ENCODE results near the gene LVRN.

The LVRN gene

DNA sequence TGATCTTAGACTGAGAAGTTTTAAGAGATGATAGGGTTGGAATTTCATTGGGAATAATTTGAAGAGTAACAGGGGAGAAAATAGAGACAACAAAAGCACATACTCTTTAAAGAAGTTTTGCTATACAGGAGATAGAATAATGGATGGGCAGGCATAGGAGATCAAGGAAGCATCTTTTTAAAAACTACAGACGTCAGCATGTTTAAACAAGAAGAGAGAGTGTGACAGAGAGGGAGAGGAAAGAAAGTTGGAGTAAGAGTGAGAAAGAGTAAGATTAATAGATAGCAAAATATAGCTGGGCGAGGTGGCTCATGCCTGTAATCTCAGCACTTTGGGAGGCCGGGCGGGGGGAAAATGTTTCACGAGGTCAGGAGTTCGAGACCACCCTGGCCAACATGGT lies 5.3 kb upstream of the LVRN start:
- DNase-seq = no peak

DNA sequence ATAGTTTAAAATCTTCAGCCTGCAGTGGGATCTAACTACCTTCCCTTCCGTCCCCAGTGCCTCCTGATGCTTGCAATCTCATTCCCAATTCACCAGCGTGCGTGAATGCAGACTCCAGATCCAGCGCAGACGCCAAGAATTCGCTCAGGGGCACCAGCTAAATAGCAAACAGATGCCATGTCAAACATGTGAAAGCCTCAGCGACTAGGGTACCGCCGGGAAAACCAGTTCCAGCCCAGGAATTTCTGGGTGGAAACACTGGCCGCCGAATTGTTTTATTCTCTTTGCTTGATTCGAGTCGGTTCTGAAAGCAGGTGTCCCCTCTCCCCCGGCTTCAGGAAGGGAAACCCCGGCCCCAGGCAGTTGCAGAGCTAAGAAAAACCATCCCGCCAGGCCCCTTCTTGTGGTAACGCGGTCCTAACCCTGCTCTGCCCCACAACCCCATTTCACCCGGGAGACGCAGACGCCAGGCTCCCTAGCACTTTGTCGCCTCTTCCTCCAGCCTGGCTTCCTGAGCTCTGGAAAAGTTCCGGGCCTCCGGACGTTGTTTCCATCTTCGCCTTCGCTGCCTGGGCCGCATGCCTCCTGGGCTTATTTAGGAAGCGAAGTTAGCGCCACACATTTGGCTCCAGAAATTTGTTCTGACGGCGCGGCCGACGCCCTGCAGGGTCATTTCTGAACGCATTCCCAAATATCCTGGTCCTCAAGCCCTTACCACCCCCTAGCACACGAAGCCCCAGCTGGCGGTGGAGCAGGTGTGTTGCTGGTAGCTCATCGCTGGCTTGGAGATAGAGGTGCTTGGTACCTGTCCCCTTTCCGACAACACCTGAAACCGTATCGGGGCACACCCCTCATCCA lies 665 bp upstream of the LVRN start:
- peak; percentile 38 for DNase-seq

DNA sequence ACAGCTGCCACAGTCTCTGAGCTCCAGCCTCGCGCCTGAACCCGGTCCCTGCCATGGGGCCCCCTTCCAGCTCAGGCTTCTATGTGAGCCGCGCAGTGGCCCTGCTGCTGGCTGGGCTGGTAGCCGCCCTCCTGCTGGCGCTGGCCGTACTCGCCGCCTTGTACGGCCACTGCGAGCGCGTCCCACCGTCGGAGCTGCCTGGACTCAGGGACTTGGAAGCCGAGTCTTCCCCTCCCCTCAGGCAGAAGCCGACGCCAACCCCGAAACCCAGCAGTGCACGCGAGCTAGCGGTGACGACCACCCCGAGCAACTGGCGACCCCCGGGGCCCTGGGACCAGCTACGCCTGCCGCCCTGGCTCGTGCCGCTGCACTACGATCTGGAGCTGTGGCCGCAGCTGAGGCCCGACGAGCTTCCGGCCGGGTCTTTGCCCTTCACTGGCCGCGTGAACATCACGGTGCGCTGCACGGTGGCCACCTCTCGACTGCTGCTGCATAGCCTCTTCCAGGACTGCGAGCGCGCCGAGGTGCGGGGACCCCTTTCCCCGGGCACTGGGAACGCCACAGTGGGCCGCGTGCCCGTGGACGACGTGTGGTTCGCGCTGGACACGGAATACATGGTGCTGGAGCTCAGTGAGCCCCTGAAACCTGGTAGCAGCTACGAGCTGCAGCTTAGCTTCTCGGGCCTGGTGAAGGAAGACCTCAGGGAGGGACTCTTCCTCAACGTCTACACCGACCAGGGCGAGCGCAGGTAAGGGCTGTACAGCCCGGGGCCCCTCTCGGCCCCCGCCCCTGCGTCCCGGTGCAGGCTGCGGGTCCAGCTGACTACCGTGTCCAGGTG lies 509 bp downstream of the LVRN start:
- no peak for DNase-seq

DNA sequence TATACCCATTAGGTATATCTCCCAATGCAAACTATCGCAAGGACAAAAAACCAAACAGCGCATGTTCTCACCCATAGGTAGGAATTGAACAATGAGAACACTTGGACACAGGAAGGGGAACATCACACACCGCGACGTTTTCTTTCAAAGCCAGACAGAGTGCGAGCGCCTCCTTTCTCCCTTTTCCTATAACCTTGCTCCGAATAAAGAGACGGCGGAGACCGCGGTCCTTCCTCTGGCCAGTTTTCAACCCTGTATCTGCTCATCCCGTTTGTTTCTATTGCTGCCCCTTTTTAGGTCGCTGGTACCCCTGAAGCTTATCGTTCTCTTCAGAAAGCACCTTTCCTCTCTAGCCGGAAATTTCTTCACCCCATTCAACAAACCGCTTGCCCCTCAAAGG lies 1.3 kb downstream of the LVRN start:
- DNase-seq = no peak

DNA sequence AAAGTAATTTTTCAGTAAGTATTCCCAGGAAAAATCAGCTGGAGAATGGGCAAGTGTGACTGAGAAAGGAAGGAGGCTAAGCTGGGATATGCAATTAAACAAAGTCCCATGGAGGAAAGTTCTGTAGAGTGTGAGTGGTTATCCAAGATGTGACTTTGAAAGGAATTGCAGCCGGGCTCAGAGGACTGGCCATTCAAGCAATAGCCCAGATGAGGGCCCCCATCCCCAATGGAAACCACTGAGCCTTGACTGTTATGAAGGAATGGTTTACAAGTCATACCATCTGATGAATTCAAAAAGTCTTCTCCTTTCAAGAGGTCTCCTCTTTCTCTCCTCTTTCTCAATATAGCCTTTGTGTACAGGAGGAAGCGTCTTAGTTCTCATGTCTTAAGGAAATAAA lies 6.5 kb downstream of the LVRN start:
- DNase-seq = no peak

DNA sequence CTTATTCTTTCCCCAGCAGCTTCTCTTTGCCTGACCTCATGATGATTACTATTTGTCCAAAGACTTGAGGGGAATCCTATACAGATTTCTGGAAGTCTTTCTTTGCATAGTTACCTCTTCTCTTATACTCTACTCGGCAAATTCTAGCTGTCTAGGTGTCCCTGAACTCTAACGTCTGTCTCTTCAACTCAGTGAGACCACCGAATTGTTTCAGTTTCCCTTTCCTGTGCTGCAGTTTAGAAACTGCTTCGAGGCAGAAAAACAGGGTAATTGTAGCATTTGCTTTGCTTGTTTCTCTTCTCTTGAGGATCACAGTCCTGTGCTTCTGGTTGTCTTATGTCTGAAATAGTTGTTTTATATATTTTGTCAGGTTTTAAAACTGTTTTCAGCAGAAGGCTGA lies 14.8 kb downstream of the LVRN start:
- no peak for DNase-seq

DNA sequence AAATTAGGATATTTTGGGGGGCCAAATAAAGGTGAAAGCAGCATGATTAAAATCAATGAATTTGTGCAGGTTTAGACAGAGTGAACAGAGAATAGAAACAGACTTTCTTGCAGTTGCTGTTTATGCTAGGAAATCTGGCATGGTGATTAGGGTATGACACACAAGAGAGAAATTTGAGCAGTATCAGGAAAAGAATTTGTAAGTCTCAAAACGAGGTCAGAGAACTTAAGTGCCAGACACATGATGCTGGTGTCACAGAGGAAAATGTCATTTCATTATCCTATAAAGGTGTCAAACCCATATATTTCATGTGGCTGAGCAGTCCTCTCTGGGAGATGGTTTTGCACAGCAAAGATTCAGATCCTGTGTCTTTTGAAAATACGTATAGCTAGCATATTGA lies 15.7 kb downstream of the LVRN start:
- DNase-seq = peak; percentile 78

DNA sequence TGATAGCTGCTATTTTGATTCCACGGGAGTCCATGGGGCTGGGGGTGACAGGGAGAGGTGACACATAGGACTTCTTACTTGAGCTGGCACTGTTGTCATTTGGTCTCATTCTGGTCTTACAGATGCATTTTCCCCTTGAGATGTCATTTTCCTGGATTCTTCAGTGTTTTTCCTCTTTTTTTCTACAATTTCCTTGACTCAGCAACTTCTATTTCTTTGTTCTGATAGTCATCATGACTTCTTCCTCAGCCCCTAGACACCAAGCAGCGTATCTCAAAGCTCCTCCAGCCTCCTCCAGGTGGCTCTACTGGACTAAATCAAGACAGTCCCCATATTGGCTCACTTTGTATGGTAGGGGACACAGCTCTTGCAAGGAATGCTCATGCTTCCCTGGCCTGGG lies 16.5 kb downstream of the LVRN start:
- DNase-seq = no peak

DNA sequence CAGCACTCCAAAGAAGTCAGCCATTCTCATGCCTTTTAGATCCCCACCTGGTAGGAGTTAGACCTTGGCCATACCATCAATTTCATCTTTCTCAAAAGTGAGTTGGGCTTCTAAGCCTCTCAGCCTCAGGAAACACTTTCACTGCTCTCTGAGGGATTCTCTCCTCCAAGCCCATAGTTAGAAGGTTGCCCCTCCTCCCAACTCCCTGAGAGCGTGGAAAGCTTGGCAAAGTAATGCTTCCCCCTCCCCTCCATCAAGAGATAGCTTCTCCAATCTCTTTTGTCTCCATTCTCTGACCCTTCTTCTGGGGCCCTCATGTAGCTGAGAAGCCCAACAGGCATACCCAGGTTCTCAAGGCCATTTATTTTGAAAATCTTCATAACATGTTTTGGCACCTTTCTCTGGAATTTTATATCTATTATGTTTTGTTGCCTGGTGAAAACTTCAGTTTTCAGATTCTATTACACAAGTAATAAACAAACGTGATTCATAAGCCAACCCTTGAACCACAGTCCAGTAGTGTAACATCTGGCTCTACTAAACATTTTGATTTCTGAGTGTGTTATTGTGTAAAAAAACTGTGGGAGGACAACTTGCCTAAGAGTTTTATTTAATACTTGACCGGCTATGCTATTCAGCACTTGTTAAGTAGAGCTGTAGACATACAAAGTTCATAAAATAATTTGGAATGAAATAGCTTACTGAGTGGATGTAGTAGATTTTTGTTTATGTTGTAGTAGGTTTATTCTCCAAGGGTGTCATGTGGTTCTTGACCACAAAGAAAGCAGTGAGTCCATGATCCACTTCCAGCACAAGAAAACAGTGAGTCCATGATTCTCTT lies 17.1 kb downstream of the LVRN start:
- DNase-seq = peak; percentile 28

DNA sequence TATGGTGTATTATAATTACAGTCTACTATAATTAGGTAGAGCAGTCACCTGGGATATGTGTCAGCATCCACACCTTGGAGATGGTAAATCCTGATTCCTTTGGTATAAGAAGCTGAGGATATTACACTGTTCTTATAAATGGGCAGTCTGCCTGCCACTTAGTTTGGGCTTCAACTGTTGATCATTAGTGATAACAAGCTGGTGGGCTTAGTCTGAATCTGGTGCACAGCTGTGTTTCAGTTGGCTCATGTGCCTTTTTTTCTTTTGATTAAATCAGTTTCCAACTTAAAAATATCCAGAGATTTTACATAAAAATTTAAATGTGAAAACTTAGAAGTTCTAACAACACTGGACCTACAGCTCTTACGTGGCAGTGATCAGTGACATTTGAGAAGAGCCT lies 21.2 kb downstream of the LVRN start:
- no peak for DNase-seq

DNA sequence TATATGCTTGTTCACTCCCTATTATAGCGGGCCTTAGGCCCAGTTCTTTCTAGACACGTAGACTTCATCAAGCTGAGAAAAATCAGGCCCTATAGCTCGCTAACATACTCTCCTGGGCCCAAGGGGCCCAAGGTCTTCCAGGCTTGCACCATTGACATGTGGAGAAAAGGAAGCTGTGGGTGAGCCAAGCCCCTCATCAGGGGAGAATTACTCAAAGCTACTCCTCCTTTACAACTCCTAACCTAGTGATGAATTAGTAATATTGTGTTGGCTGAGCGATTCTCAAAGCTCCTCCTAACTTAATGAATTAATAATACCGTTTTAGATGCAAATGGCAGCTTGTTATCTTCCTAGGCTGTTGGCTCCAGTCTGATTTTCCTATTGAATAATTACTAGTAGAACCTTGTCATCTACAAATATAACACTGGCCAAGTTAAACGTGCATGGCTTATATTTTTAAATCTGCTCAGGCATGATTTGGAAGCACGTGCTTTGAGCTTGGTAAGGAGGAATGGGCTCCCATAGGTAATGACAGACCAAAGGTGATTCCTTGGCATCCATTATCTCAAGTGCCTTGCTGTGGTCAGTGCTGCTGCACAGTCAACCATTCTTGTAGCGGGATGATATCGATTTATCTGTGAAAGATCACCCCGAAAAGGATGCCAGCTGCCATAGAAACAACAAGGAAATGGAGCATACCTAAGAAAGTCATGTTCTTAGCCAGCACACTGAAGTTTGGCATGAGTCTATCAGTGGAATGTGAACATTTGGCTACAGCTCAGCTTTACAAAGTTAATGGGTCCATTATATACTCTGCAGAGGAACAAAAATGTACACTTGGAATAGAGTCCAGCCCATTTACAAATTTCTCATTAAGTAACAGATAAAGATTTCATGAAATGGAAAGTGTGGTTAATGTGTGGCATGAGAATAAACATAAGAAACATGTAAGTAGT lies 23.8 kb downstream of the LVRN start:
- peak; percentile 69 for DNase-seq

DNA sequence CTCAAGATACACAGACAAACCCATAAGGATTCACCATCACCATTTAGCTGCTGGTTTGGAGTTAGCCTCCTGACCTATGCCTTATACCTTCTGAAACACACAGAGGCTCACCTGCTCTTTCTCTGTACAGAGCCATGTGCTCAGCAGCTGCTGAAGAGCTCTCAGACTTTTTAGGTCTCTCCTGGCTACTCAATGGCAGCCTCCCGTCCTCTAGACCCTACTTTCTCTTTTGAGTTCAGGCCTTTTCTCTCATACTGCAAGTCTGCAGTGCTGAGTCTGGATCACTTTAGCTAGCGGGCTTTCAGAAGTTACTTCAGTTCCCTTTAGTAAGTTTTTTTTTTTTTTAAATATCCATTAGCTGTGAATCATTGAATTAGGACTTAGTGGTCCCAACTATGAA lies 25.7 kb downstream of the LVRN start:
- no peak for DNase-seq

DNA sequence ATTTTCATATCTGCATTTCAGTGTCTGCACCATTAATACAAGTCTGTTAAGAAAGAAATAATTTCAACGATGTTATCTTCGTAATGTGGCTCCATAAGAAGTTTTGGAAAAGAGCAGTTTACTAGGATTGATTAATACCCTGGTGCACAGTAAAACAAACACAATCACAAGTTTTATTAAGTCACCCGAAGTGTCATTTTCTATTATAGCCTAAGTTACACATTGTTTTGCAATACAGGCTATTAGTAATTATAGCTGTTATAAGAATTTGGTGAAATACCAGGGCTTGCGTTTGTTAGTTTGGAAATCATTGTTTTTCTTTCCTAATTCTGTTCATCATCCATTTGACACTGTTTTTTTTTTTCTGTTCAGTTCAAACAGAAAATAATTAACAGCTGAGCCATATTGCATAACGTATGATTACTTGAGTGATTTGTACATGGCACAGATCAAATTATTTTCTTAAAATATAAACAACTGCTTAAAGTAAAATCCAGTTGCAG lies 30.6 kb downstream of the LVRN start:
- no peak for DNase-seq

DNA sequence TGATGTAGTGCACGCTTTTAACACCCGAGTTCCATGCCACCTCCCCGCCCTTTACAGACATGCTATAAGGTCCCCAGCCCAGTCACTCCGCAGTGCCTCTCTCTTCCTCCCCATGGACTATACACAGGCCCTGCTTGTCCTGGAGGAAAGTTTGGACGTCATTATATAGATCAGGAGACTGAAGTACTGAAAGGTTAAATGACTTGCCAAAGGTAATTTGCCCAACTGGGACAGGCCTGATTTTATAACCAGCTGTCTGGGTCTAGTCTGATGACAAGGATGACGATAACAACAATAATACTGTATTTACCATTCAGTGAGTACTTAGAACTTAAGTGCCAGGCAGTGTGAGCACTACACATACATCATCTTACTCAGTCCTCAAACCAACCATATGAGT lies 33.1 kb downstream of the LVRN start:
- no peak for DNase-seq

DNA sequence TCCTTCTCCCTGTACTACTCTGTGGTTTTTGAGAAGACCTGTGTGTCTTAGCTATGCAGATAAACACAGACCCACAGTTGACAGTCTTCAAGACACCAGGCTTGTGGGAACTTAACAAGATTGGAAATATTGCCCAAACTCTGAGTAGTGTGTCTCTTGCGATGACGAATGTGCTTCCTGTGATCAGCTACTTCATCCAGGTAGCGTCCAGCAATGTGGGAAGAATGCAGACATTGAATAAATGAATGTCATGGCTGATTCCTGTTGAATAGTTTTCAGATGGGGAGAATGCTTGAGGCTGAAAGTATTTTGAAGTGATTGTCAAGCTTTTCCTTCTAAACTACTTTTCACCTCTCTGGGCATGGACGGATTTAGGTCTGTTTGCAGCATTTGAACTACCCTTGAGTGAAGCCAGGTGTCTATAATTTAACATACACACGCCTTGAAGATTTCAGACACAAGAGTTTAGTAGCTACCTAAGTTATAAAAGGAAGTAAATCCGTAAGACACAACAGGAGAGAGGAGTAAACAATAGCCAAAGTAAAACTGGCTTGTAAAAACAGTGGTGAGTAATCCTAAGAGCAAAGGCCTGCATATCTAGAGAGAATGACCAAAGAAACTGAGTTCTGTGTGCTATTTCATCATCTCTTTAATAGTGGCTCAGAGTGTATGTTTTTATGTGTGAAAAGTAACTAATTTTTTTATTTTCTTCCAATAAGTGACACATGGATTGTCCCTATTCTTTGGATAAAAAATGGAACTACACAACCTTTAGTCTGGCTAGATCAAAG lies 40.0 kb downstream of the LVRN start:
- DNase-seq = no peak

DNA sequence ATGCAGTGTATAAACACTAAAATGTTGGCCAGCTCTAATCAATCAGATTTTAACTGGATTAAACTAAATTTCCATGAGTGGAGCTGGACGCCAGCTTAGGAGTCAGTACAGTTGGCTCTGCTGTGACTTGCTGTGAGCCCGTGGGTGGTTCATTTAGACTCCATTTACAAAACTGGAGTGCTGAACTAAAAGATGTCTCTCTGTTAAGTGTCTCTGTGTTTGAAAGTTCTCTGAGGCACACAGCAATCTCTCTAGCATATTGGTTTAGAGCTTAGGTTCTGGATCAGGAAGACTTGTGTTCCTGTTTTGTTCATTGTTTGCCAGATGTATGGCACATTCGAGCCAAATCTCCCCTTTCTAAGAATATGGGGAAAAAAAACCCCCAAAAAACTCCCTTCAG lies 42.0 kb downstream of the LVRN start:
- no peak for DNase-seq

DNA sequence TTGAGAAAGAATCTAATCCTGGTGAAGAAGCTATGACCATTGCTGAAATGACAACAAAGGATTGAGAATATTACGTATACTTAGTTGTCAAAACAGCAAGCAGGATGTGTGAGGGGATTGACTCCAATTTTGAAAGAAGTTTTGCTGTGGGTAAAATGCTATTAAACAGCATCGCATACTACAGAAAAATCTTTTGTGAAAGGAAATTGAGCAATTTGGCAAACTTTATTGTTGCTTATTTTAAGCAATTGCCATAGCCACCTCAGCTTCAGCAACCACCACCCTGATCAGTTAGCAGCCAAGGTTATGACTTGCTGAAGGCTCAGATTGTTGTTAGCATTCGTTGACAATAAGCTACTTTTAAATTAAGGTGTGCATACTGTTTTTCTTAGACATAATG lies 47.5 kb downstream of the LVRN start:
- DNase-seq = no peak

DNA sequence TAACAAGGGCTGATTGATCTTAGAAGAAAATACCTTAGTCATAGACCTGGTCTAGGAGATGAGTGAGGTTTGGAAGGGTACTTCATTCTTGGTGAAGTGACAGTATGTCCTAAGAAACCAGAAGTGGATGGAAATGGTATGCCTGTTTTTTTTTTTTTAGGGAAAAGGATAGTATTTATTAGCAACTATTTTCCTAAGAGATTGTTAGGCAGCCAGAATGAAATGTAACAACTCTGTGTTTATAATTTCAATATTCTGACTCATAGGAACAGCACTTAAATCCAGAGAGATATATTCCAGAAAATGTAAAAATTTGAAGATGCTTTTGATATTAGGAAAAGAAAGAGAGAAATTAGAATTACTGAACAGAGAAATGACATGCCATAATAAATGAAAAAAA lies 48.8 kb downstream of the LVRN start:
- DNase-seq = no peak

DNA sequence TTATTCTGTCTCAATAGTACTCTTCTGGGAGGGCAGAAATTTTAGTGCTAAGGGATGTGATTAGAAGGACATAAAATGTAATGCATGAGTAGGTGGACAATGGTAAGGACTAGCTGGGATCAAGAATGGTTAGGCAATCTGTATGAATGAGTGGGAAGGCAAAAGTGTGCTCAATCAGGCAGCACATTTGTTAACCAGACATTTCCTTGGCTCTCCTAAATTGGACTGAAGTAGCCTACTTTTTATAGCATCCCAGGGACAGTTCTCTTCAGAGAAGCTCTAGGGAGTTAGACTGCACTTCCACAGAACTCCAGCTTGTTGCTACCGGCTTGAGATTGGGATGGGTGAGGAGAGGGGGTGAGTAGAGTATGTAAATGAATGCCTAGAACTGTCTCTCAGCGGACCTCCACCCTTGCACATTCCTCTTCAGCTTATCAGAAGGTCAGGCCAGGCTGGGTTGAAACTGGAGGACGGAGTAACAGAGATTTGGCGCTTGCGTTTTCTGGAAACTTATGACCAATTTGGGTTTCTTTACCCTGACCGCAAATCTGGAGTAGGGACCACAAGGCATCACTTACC lies 51.0 kb downstream of the LVRN start:
- DNase-seq = no peak

DNA sequence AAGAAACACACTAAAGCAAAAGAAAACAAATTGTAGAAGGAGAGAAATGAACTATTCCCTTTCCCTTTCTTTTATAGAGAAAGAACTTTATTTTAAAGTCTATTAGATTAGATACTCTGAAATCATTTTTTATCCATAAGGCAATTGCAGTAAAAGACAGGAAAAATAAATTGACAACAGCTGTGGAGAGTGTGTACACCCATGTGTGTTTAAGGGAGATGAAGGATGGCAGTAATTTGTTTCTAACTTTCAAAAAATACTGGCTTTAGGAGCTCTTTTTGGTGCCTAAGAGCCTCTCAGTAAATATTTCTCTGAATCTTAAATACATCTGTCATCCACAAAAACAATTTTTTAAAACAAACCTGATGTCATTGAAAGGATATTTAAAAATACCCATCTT lies 51.7 kb downstream of the LVRN start:
- DNase-seq = no peak
